Gastrocnemius medialis (tissue), 4 donors: ENCODE results near the gene PPIL4. TPM values are rescaled to one million over a fixed set of nuclear protein-coding genes. Genes with fewer than 3 reads are reported as not detected.
A peak's percentile ranks its signal among the peaks of the same experiment; 100 is the strongest.
"Not testable (repeated sequence)": the region's sequence is repeated elsewhere in the genome, so short reads cannot be mapped to it uniquely, and the experiment has no call there.

ENCODE experiments used
- ATAC-seq, 2 donors: fragments of 150-250 bp; one replicate each; pipeline ENCODE4 v1.9.1; 2016
- DNase-seq, 2 donors: peaks; one replicate each; pipeline ENCODE4 v3.0.0-alpha.2; 2019
- H3K27ac ChIP-seq, 4 donors: fragments of 200-600 bp; sonication (generic); 1 replicate in 1 of 4; 2 replicates in 3 of 4; pipeline ENCODE4 v1.5.1; 2016 to 2018; ENCODE audit warnings: mild to moderate bottlenecking in 2 of 4, moderate library complexity in 1 of 4
- H3K27me3 ChIP-seq, 3 donors: fragments of 200-600 bp; sonication (generic) in 2 of 3; 1 replicate in 1 of 3; 2 replicates in 2 of 3; pipeline versions ENCODE4 v1.5.1 to v1.6.0; 2016 to 2019; ENCODE audit warnings: mild to moderate bottlenecking in 1 of 3, moderate library complexity in 1 of 3
- H3K36me3 ChIP-seq, 2 donors: fragments of 200-600 bp; sonication (generic) in 1 of 2; one replicate each; pipeline ENCODE4 v1.5.1; 2017 to 2018
- H3K4me1 ChIP-seq, 2 donors: fragments of 200-600 bp; sonication (generic) in 1 of 2; one replicate each; pipeline ENCODE4 v1.5.1; 2016 to 2017; ENCODE audit warnings: mild to moderate bottlenecking in 2 of 2
- H3K4me3 ChIP-seq, 4 donors: fragments of 200-600 bp; sonication (generic) in 3 of 4; 1 replicate in 1 of 4; 2 replicates in 3 of 4; pipeline ENCODE4 v1.5.1; 2016 to 2019; ENCODE audit warnings: mild to moderate bottlenecking in 2 of 4
- H3K9me3 ChIP-seq, 3 donors: fragments of 200-600 bp; sonication (generic) in 2 of 3; 1 replicate in 1 of 3; 2 replicates in 2 of 3; pipeline ENCODE4 v1.5.1; 2016 to 2019
- POLR2A ChIP-seq, 2 donors: fragments of 450-650 bp; IDR thresholded peaks; one replicate each; pipeline ENCODE4 v1.6.1; 2017; ENCODE audit warnings: antibody characterized with exemption in 2 of 2, mild to moderate bottlenecking in 2 of 2, moderate library complexity in 2 of 2
- in situ Hi-C, 4 donors: fragments of 200-750 bp; cut with MboI; loops; one replicate each; pipeline versions ENCODE4 v1.15.0 to v1.8.0; 2017; ENCODE audit warnings: low sequenced_read_pairs in 4 of 4
- intact Hi-C: fragments of 100-400 bp; cut with DNase I; formaldehyde crosslinking; loops from one replicate; pipeline ENCODE4 v1.15.1; 2023; ENCODE audit warnings: low total_unique reads
- total RNA-seq, 4 donors: library from RNA; depleted of rRNA; stranded (reverse); fragments of >200 nt; gene quantifications; one replicate each; pipeline versions ENCODE4 v1.1.0 to v1.2.3, GENCODE V29; 2016
- TF ChIP-seq, protein P1 (sequence below), 5 experiments: fragments of 450-650 bp in 3 of 5; fragments of 200-600 bp in 2 of 5; sonication (generic) in 2 of 5; IDR thresholded peaks in 4 of 5; conservative IDR thresholded peaks in 1 of 5; 1 replicate in 4 of 5; 2 replicates in 1 of 5; pipeline ENCODE4 v1.5.1; 2016 to 2019; ENCODE audit warnings: antibody characterized with exemption in 5 of 5, mild to moderate bottlenecking in 3 of 5, moderate library complexity in 3 of 5

The PPIL4 gene
- total RNA-seq, 4 donors from 2014 or later, result 14.9 to 26.2 (median 18.5) TPM

DNA sequence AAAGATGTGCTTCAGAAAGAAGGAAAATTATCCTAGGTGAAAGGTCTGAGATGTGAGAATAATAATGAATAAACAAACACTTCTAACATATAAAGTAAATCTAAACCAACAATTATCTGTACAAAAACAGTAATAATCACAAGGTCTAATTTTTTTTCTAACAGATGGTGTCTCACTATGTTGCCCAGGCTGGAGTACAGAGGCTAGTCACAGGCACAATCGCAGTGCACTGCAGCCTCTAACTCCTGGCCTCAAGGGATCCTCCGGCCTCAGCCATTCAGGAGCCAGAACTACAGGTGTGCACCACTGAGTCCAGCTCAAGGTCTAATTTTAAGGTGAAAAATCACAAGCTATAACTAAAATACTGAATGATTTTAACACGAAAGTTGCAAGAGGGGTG lies 44.1 kb downstream of the PPIL4 start:
- Histone ChIP-seq H3K4me3 (no peak overlapping the region), H3K27me3 (no peaks in the 10 kb centered on the region), H3K27ac (no peak overlapping the region), H3K36me3 (no peaks in the 10 kb centered on the region), H3K9me3 (no peaks in the 10 kb centered on the region), H3K4me1 (peaks cover 0 to 10% of the 10 kb centered on the region in 2 donors)
- ATAC-seq (no peak), DNase-seq (no peak)
- TF ChIP-seq, protein P1, sequence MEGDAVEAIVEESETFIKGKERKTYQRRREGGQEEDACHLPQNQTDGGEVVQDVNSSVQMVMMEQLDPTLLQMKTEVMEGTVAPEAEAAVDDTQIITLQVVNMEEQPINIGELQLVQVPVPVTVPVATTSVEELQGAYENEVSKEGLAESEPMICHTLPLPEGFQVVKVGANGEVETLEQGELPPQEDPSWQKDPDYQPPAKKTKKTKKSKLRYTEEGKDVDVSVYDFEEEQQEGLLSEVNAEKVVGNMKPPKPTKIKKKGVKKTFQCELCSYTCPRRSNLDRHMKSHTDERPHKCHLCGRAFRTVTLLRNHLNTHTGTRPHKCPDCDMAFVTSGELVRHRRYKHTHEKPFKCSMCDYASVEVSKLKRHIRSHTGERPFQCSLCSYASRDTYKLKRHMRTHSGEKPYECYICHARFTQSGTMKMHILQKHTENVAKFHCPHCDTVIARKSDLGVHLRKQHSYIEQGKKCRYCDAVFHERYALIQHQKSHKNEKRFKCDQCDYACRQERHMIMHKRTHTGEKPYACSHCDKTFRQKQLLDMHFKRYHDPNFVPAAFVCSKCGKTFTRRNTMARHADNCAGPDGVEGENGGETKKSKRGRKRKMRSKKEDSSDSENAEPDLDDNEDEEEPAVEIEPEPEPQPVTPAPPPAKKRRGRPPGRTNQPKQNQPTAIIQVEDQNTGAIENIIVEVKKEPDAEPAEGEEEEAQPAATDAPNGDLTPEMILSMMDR (IDR thresholded peaks at IDR 0.05 in 4 of 5, conservative IDR thresholded peaks at IDR 0.05 in 1 of 5), result no peak
- TF ChIP-seq POLR2A (IDR thresholded peaks at IDR 0.05), result no peak
- in situ Hi-C loops (no loop called here), intact Hi-C loops (no loop called here)

DNA sequence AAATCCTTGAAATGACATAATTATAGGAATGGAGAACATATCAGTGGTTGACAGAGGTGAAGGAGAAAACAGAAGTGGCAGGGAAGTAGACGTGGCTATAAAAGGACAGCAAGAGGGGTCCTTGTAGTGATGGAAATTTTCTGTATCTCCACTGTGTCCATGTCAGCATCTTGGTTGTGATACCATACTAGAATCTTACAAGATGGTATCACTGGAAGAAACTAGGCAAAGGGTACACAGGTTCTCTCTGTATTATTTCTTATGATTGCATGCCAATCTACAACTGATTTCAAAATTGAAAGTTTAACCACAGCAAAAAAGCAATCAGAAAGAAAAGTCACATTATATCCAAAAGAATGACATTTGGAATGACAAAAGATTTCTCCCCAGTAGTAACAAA lies 44.6 kb downstream of the PPIL4 start:
- Histone ChIP-seq H3K4me1 (peaks cover 0 to 10% of the 10 kb centered on the region in 2 donors), H3K27me3 (no peaks in the 10 kb centered on the region), H3K36me3 (no peaks in the 10 kb centered on the region), H3K9me3 (no peaks in the 10 kb centered on the region), H3K27ac (no peak overlapping the region), H3K4me3 (no peak overlapping the region)
- no peak for ATAC-seq
- TF ChIP-seq POLR2A (IDR thresholded peaks at IDR 0.05), result no peak
- TF ChIP-seq, protein P1 (IDR thresholded peaks at IDR 0.05 in 4 of 5, conservative IDR thresholded peaks at IDR 0.05 in 1 of 5), result no peak
- intact Hi-C loops, result no loop called here
- no peak for DNase-seq
- in situ Hi-C loops, result no loop called here

DNA sequence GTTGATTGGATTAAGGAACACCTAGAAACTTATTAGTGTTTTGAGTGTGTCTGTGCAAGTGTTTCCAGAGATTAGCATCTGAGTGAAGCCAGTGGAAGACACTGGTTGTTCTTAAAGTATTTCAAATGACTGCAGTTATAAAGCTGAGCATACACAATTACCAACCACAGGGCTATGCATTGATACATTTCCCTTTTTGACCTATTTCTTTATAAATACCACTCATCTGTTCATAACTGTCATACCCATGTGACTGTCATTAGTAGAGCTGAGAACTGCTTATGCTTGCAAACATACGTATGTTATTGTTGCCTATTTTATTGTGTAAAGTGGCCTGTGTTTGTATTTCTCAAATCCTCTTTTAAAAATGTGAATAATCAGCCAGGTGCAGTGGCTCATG lies 45.7 kb downstream of the PPIL4 start:
- no peaks in the 10 kb centered on the region for H3K27me3 ChIP-seq
- ATAC-seq, result no peak
- in situ Hi-C loops, result no loop called here
- H3K4me1 ChIP-seq, result peaks cover 0 to 10% of the 10 kb centered on the region in 2 donors
- no peak overlapping the region for H3K4me3 ChIP-seq
- TF ChIP-seq, protein P1 (IDR thresholded peaks at IDR 0.05 in 4 of 5, conservative IDR thresholded peaks at IDR 0.05 in 1 of 5), result no peak
- TF ChIP-seq POLR2A (IDR thresholded peaks at IDR 0.05), result no peak
- intact Hi-C loops, result no loop called here
- H3K27ac ChIP-seq, result peak overlapping the region in 1 of 4 donors; percentile 51
- H3K36me3 ChIP-seq, result no peaks in the 10 kb centered on the region
- H3K9me3 ChIP-seq, result no peaks in the 10 kb centered on the region
- DNase-seq, result no peak

DNA sequence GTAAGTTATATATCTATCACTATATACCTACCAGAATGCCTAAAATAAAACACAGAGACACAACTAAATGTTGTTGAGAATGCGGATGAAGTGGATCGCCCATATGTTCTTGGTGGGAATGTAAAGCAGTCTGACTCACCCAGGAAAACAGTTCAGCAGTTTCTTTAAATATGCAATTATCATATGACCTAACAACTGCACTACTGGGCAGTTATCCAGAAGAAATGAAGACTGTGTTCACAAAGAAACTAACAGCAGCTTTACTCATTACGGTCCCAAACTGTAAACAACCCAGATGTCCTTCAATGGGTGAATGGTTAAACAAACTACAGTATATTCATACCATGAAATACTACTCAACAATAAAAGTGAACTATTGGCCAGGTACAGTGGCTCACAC lies 46.8 kb downstream of the PPIL4 start:
- H3K4me3 ChIP-seq, result no peak overlapping the region
- in situ Hi-C loops (no loop called here), intact Hi-C loops (no loop called here)
- DNase-seq (no peak), ATAC-seq (peak; percentile 62 to 94)
- peak overlapping the region; percentile 35 to 51 (median 44) for H3K27ac ChIP-seq
- no peaks in the 10 kb centered on the region for H3K9me3 ChIP-seq
- H3K4me1 ChIP-seq, result peaks cover 0 to 10% of the 10 kb centered on the region in 2 donors
- no peaks in the 10 kb centered on the region for H3K36me3 ChIP-seq
- no peak for TF ChIP-seq POLR2A (IDR thresholded peaks at IDR 0.05)
- TF ChIP-seq, protein P1 (IDR thresholded peaks at IDR 0.05 in 4 of 5, conservative IDR thresholded peaks at IDR 0.05 in 1 of 5), result no peak
- H3K27me3 ChIP-seq, result no peaks in the 10 kb centered on the region

DNA sequence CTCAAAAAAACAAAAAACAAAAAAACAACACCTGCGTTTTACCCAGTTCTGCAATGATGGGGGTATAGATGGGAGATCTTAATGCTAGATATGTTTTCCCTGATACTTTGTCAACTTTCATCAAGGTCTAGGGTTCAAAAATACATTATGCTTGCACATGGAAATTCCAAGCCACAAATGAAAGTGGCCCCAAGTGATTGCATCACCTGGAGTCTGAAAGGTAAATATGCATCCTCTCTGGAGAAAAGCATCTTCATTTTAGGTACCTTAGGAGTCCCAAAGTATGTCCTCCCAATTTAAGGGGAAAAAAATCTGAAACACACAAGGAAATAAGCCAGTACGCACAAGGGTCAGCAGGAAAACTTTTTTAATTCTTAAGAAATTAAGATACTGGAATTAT lies 48.5 kb downstream of the PPIL4 start:
- TF ChIP-seq, protein P1 (IDR thresholded peaks at IDR 0.05 in 4 of 5, conservative IDR thresholded peaks at IDR 0.05 in 1 of 5), result no peak
- no peak for TF ChIP-seq POLR2A (IDR thresholded peaks at IDR 0.05)
- no peak overlapping the region for H3K27ac ChIP-seq
- no peaks in the 10 kb centered on the region for H3K9me3 ChIP-seq
- peaks cover 0 to 10% of the 10 kb centered on the region in 2 donors for H3K4me1 ChIP-seq
- no peak overlapping the region for H3K4me3 ChIP-seq
- ATAC-seq (no peak), DNase-seq (no peak)
- in situ Hi-C loops (no loop called here), intact Hi-C loops (no loop called here)
- H3K36me3 ChIP-seq, result no peaks in the 10 kb centered on the region
- no peaks in the 10 kb centered on the region for H3K27me3 ChIP-seq

DNA sequence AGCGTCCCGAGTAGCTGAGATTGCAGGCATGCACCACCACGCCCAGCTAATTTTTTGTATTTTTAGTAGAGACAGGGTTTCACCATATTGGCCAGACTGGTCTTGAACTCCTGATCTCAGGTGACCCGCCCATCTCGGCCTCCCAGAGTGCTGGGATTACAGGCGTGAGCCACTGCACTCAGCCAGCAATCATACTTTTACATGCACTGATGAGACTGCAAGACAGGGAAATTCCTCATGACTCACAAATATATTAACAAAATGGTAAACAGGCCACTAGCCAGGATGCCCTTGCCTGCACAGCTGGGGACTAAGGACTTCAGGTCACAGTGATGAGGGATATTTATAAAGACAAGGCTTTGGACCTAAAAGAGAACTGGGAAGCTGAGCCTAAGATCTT lies 49.2 kb downstream of the PPIL4 start:
- peaks cover 0 to 10% of the 10 kb centered on the region in 2 donors for H3K4me1 ChIP-seq
- H3K27ac ChIP-seq, H3K9me3 ChIP-seq, in situ Hi-C loops, H3K4me3 ChIP-seq, H3K27me3 ChIP-seq, H3K36me3 ChIP-seq, ATAC-seq, DNase-seq, intact Hi-C loops: not testable (repeated sequence)

DNA sequence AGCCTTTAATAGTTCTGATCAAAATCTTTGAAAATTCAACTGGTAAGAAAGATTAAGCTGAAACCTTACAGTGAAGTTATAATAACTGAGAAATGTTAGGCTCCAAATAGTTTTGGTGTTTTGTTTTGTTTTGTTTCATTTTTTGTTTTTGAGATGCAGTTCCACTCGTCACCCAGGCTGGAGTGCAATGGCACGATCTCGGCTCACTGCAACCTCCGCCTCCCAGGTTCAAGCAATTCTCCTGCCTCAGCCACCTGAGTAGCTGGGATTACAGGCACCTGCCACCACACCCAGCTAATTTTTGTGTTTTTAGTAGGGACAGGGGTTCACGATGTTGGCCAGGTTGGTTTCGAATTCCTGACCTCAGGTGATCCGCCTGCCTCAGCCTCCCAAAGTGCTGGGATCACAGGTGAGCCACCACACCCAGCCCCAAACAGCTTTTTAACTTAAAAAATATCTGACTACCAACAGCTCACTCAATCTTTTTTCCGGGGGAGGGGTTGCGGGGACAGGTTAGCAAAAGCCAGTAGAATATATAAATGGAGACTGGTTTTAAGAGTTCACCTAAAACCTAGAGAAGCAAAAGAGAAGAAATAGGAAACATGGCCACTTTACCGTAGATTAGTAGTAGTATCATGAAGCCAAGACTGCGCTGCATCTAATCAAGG lies 50.4 kb downstream of the PPIL4 start:
- intact Hi-C loops, result not testable (repeated sequence)

More for the DNA sequence above, 50.4 kb downstream of the PPIL4 start:
- in situ Hi-C loops, H3K9me3 ChIP-seq, ATAC-seq, H3K36me3 ChIP-seq, H3K4me3 ChIP-seq, DNase-seq, H3K27ac ChIP-seq, H3K27me3 ChIP-seq: not testable (repeated sequence)
- H3K4me1 ChIP-seq, result peaks cover 0 to 10% of the 10 kb centered on the region in 2 donors
